ENCODE measurements around the gene SCFD2. TPM values are rescaled to one million over a fixed set of nuclear protein-coding genes. Genes with fewer than 3 reads are reported as not detected.

Gene SCFD2
- total and polyA plus RNA-seq, 4 donors = 4.3 to 28.8 (median 7.4) TPM

- TF ChIP-seq REST (IDR thresholded peaks at IDR 0.05) = no peak
- no peak for TF ChIP-seq FOXA2 (IDR thresholded peaks at IDR 0.05)
- TF ChIP-seq RXRA (IDR thresholded peaks at IDR 0.05) = no peak
- no peak for TF ChIP-seq MAX (IDR thresholded peaks at IDR 0.05)
- no peak for TF ChIP-seq RAD21 (IDR thresholded peaks at IDR 0.05)
- no peak for TF ChIP-seq EGR1 (IDR thresholded peaks at IDR 0.05; ENCODE audit: low read depth in 2 of 2)
- TF ChIP-seq GABPA (IDR thresholded peaks at IDR 0.05 in 1 of 2, conservative IDR thresholded peaks at IDR 0.05 in 1 of 2) = no peak
- no peak for TF ChIP-seq NR2F2 (IDR thresholded peaks at IDR 0.05)
- TF ChIP-seq SP1 (IDR thresholded peaks at IDR 0.05) = no peak
These were observed 440.3 kb downstream of the SCFD2 start (continued) for GRCh38 chr4:52925531-52925968.

- no peak overlapping the region for H3K9ac ChIP-seq (ENCODE audit: low read depth in 1 of 2, low read length in 2 of 2)
- peaks cover under 1 to 5% (median 2%) of the 10 kb centered on the region in 4 donors for H3K4me1 ChIP-seq (ENCODE audit: control insufficient read depth in 4 of 4, insufficient read depth in 4 of 4, low read length in 3 of 4)
- DNase-seq (ENCODE audit: low spot score) = no peak
- no peaks in the 10 kb centered on the region for H3K36me3 ChIP-seq (ENCODE audit: control insufficient read depth in 4 of 4, insufficient read depth in 3 of 4, low read depth in 1 of 4, low read length in 3 of 4)
- H3K9me3 ChIP-seq (ENCODE audit: control insufficient read depth in 4 of 4, low read length in 3 of 4) = no peaks in the 10 kb centered on the region
- no peak overlapping the region for H3K27ac ChIP-seq (ENCODE audit: low read depth in 1 of 2, low read length in 2 of 2)
- no peak overlapping the region for H3K4me3 ChIP-seq (ENCODE audit: low read depth in 1 of 3, low read length in 3 of 3)
- no peak for TF ChIP-seq HNF4G (IDR thresholded peaks at IDR 0.05)
- no peak for TF ChIP-seq ZBTB33 (IDR thresholded peaks at IDR 0.05)
- TF ChIP-seq SP1 (IDR thresholded peaks at IDR 0.05) = no peak
- TF ChIP-seq RXRA (IDR thresholded peaks at IDR 0.05) = no peak
- no peak for TF ChIP-seq MAX (IDR thresholded peaks at IDR 0.05)
- no peak for TF ChIP-seq ATF3 (IDR thresholded peaks at IDR 0.05)
- TF ChIP-seq FOXA2 (IDR thresholded peaks at IDR 0.05) = no peak
- TF ChIP-seq EGR1 (IDR thresholded peaks at IDR 0.05; ENCODE audit: low read depth in 2 of 2) = no peak
- no peak for TF ChIP-seq HNF4A (conservative IDR thresholded peaks at IDR 0.05)
- no peak for TF ChIP-seq RAD21 (IDR thresholded peaks at IDR 0.05)
- no peak for TF ChIP-seq FOXA1 (IDR thresholded peaks at IDR 0.05)
- no peak for TF ChIP-seq NR2F2 (IDR thresholded peaks at IDR 0.05)
- TF ChIP-seq CTCF (IDR thresholded peaks at IDR 0.05; ENCODE audit: low read depth, low read length, missing input control) = no peak
- TF ChIP-seq GABPA (IDR thresholded peaks at IDR 0.05 in 1 of 2, conservative IDR thresholded peaks at IDR 0.05 in 1 of 2) = no peak
- H3K27me3 ChIP-seq (ENCODE audit: control insufficient read depth in 4 of 4, insufficient read depth in 4 of 4, low read length in 3 of 4) = no peaks in the 10 kb centered on the region
- 95% methylated on average over 2 of the region's 2 CpGs for WGBS
These were observed 446.4 kb downstream of the SCFD2 start for GRCh38 chr4:52919461-52919860.
